Keratinocyte (primary cell): ENCODE measurements around the gene KLHL42.

Source experiments
- CTCF ChIP-seq, 3 experiments: IDR thresholded peaks in 1 of 3; conservative IDR thresholded peaks in 1 of 3; optimal IDR thresholded peaks in 1 of 3; 2 replicates in 2 of 3; 3 replicates in 1 of 3; pipeline versions ENCODE3 to v1.5.1; 2011; ENCODE audit warnings: low read length in 3 of 3, mild to moderate bottlenecking in 3 of 3, moderate library complexity in 2 of 3, control low read depth in 1 of 3, inconsistent platforms in 1 of 3; ENCODE audit not compliant: insufficient read depth in 2 of 3; ENCODE audit errors: extremely low read depth in 1 of 3
- EZH2 ChIP-seq: IDR thresholded peaks from one replicate; pipeline ENCODE4 v1.6.1; 2012; ENCODE audit warnings: inconsistent platforms, mild to moderate bottlenecking, low read length, moderate library complexity

GRCh38 chr12:27777141-27777540 is 2.9 kb upstream of the KLHL42 start:
- TF ChIP-seq CTCF (optimal IDR thresholded peaks at IDR 0.05 in 1 of 3, IDR thresholded peaks at IDR 0.05 in 1 of 3, conservative IDR thresholded peaks at IDR 0.05 in 1 of 3; ENCODE audit: extremely low read depth in 1 of 3, insufficient read depth in 2 of 3, low read length in 3 of 3) = no peak
- TF ChIP-seq EZH2 = no peak
